B cell (primary cell): ENCODE data around the gene VLDLR. TPM values are rescaled to one million over a fixed set of nuclear protein-coding genes. Genes with fewer than 3 reads are reported as not detected.

Source experiments
- ATAC-seq: fragments of 200-7000 bp; cut with Tn5 transposase; one replicate; pipeline ENCODE4 v1.10.0; 2021; ENCODE audit warnings: low read depth, mild to moderate bottlenecking, moderate number of reproducible peaks, moderate library complexity
- CTCF ChIA-PET: fragments of 350-600 bp; sonication (Branson Sonifier 250); formaldehyde crosslinking; loops from one replicate; lab custom pipeline; 2021; ENCODE audit warnings: antibody characterized with exemption, inconsistent platforms; lab: Charles Lee
- POLR2A ChIA-PET: fragments of 350-600 bp; sonication (Branson Sonifier 250); formaldehyde crosslinking; loops from one replicate; lab custom pipeline; 2021; ENCODE audit warnings: antibody characterized with exemption; lab: Charles Lee
- DNase-seq: peaks from one replicate; pipeline ENCODE4 v3.0.0; 2013
- H2AFZ ChIP-seq: 2 replicates; pipeline ENCODE4 v1.6.1; 2012; ENCODE audit warnings: mild to moderate bottlenecking, low read depth, low read length; ENCODE audit not compliant: insufficient read depth, poor library complexity, severe bottlenecking
- H3K27ac ChIP-seq, 2 donors: 1 replicate in 1 of 2; 2 replicates in 1 of 2; pipeline ENCODE4 v1.5.1; 2012 to 2013; ENCODE audit warnings: low read length in 2 of 2, mild to moderate bottlenecking in 2 of 2, moderate library complexity in 1 of 2
- H3K27me3 ChIP-seq, 4 experiments: fragments of 200-600 bp in 1 of 4; sonication (generic) in 1 of 4; replicated peaks in 1 of 4; 1 replicate in 2 of 4; 2 replicates in 2 of 4; pipeline versions ENCODE4 v1.6.1 to v1.7.0; 2013 to 2016; ENCODE audit warnings: low read length in 3 of 4, mild to moderate bottlenecking in 2 of 4, mixed read lengths in 1 of 4, moderate library complexity in 1 of 4; ENCODE audit not compliant: insufficient read depth in 4 of 4, control insufficient read depth in 3 of 4; ENCODE audit errors: control extremely low read depth in 1 of 4
- H3K36me3 ChIP-seq, 2 experiments: replicated peaks in 1 of 2; 1 replicate in 1 of 2; 2 replicates in 1 of 2; pipeline versions ENCODE4 v1.6.1 to v1.7.1; 2013; ENCODE audit warnings: low read length in 1 of 2; ENCODE audit not compliant: insufficient read depth in 2 of 2, control insufficient read depth in 1 of 2; ENCODE audit errors: control extremely low read depth in 1 of 2, extremely low read depth in 1 of 2
- H3K4me1 ChIP-seq, 2 donors: fragments of 200-600 bp in 1 of 2; sonication (generic) in 1 of 2; 1 replicate in 1 of 2; 2 replicates in 1 of 2; pipeline versions ENCODE4 v1.5.1 to v1.6.1; 2013 to 2017; ENCODE audit warnings: low read length in 2 of 2; ENCODE audit not compliant: control insufficient read depth in 2 of 2, insufficient read depth in 2 of 2
- H3K4me2 ChIP-seq: replicated peaks from 2 replicates; pipeline ENCODE3; 2012; ENCODE audit warnings: mild to moderate bottlenecking, low read depth, low read length; ENCODE audit not compliant: poor library complexity, severe bottlenecking
- H3K4me3 ChIP-seq, 5 experiments: fragments of 200-600 bp in 1 of 5; sonication (generic) in 1 of 5; 1 replicate in 3 of 5; 2 replicates in 2 of 5; pipeline versions ENCODE4 v1.5.1 to v1.7.0; 2011 to 2016; ENCODE audit warnings: low read length in 4 of 5, mild to moderate bottlenecking in 4 of 5, low read depth in 2 of 5, control low read depth in 1 of 5, moderate library complexity in 1 of 5; ENCODE audit not compliant: insufficient read depth in 1 of 5; ENCODE audit errors: control extremely low read depth in 1 of 5, extremely low read depth in 1 of 5
- H3K79me2 ChIP-seq: fragments of 200-600 bp; sonication (generic); one replicate; pipeline ENCODE4 v1.6.0; 2016; ENCODE audit warnings: low read length; ENCODE audit not compliant: control insufficient read depth, insufficient read depth
- H3K9ac ChIP-seq: fragments of 200-600 bp; sonication (generic); 2 replicates; pipeline ENCODE4 v1.6.1; 2017; ENCODE audit warnings: mild to moderate bottlenecking, low read length, moderate library complexity
- H3K9me3 ChIP-seq, 3 donors: one replicate each; pipeline versions ENCODE4 v1.6.1 to v1.7.1; 2013; ENCODE audit warnings: low read length in 2 of 3; ENCODE audit not compliant: control insufficient read depth in 2 of 3, insufficient read depth in 1 of 3; ENCODE audit errors: control extremely low read depth in 1 of 3
- H4K20me1 ChIP-seq: 2 replicates; pipeline ENCODE4 v1.6.0; 2012; ENCODE audit warnings: mild to moderate bottlenecking, low read length; ENCODE audit not compliant: insufficient read depth, control insufficient read depth, poor library complexity, severe bottlenecking
- H3K27ac Mint-ChIP-seq: one replicate; pipeline ENCODE4 v1.8.0; 2021; ENCODE audit warnings: mixed read lengths
- H3K27me3 Mint-ChIP-seq: one replicate; pipeline ENCODE4 v1.8.0; 2021; ENCODE audit warnings: mixed read lengths
- H3K4me1 Mint-ChIP-seq: one replicate; pipeline ENCODE4 v1.8.0; 2021; ENCODE audit warnings: mixed read lengths
- H3K4me3 Mint-ChIP-seq: one replicate; pipeline ENCODE4 v1.8.0; 2021; ENCODE audit warnings: mixed read lengths
- H3K9me3 Mint-ChIP-seq: one replicate; pipeline ENCODE4 v1.8.0; 2022; ENCODE audit warnings: mixed read lengths; ENCODE audit not compliant: insufficient read depth
- CTCF ChIP-seq: fragments of 200-600 bp; IDR thresholded peaks from one replicate; pipeline ENCODE4 v1.8.0; 2022; ENCODE audit warnings: antibody characterized with exemption, mild to moderate bottlenecking
- EZH2 ChIP-seq: IDR thresholded peaks from 2 replicates; pipeline ENCODE4 v1.6.1; 2012; ENCODE audit warnings: borderline replicate concordance, low read depth, mild to moderate bottlenecking, moderate library complexity, low read length; ENCODE audit not compliant: insufficient read depth, poor library complexity, severe bottlenecking
- WGBS: methylation state at CpG from one replicate; pipeline ENCODE4 v1.1.5; 2013; ENCODE audit warnings: missing lambda C conversion rate; ENCODE audit not compliant: insufficient coverage; 5-methylcytosine and 5-hydroxymethylcytosine counted together
- intact Hi-C: fragments of 100-400 bp; cut with micrococcal nuclease; formaldehyde crosslinking; loops from one replicate; pipeline ENCODE4 v1.10.0; 2022
- polyA plus RNA-seq: library from polyadenylated mRNA; depleted of rRNA; stranded (reverse); fragments of >200 nt; gene quantifications from 2 replicates; pipeline ENCODE4 v1.2.3, GENCODE V29; 2012
- total RNA-seq, 2 donors: library from RNA; stranded (reverse); fragments of 120-200 nt in 1 of 2; gene quantifications; 1 replicate in 1 of 2; 2 replicates in 1 of 2; pipeline versions ENCODE4 v1.2.3 to v1.2.4, GENCODE V29; 2013 to 2022

The VLDLR gene
- total and polyA plus RNA-seq, 2 donors (not counting 1 experiment from before 2014, with no cell fraction given) = 0.03 TPM; not detected in 1

GRCh38 chr9:2603621-2604020 is 18.0 kb upstream of the VLDLR start:
- H4K20me1 ChIP-seq = no peaks in the 10 kb centered on the region
- H3K4me1 ChIP-seq = no peaks in the 10 kb centered on the region
- ATAC-seq = no peak
- intact Hi-C loops = no loop called here
- peaks cover 0 to 3% (median 0%) of the 10 kb centered on the region in 4 experiments for H3K27me3 ChIP-seq
- no peak overlapping the region for H2AFZ ChIP-seq
- no peak overlapping the region for H3K4me3 Mint-ChIP-seq
- H3K27ac ChIP-seq = no peak overlapping the region
- no CpG with 5 or more reads among the region's 2 CpGs for WGBS
- POLR2A ChIA-PET = no interaction called here
- H3K27ac Mint-ChIP-seq = no peak overlapping the region
- TF ChIP-seq CTCF (no peak), EZH2 (no peak)
- H3K79me2 ChIP-seq = no peaks in the 10 kb centered on the region
- H3K4me3 ChIP-seq = no peak overlapping the region
- H3K27me3 Mint-ChIP-seq = peaks cover 17% of the 10 kb centered on the region
- H3K9me3 Mint-ChIP-seq = no peaks in the 10 kb centered on the region
- H3K4me1 Mint-ChIP-seq = peaks cover 2% of the 10 kb centered on the region
- DNase-seq = no peak
- H3K4me2 ChIP-seq = no peak overlapping the region
- no peaks in the 10 kb centered on the region for H3K36me3 ChIP-seq
- no peaks in the 10 kb centered on the region for H3K9me3 ChIP-seq
- no peak overlapping the region for H3K9ac ChIP-seq
- CTCF ChIA-PET = no interaction called here

GRCh38 chr9:2605246-2605645 is 16.3 kb upstream of the VLDLR start:
- DNase-seq (no peak), ATAC-seq (no peak)
- Mint-ChIP-seq H3K4me3 (no peak overlapping the region), H3K27ac (no peak overlapping the region), H3K9me3 (no peaks in the 10 kb centered on the region), H3K27me3 (peaks cover 14% of the 10 kb centered on the region), H3K4me1 (peaks cover 2% of the 10 kb centered on the region)
- ChIA-PET POLR2A (no interaction called here), CTCF (no interaction called here)
- intact Hi-C loops = no loop called here
- H2AFZ ChIP-seq = no peak overlapping the region
- no peaks in the 10 kb centered on the region for H3K4me1 ChIP-seq
- no peak overlapping the region for H3K27ac ChIP-seq
- TF ChIP-seq CTCF (no peak), EZH2 (no peak)
- 100% methylated on average over 3 of the region's 3 CpGs for WGBS
- no peak overlapping the region for H3K9ac ChIP-seq
- H3K27me3 ChIP-seq = peaks cover 0 to 3% (median 0%) of the 10 kb centered on the region in 4 experiments
- H3K4me3 ChIP-seq = no peak overlapping the region
- H3K36me3 ChIP-seq = no peaks in the 10 kb centered on the region
- no peaks in the 10 kb centered on the region for H4K20me1 ChIP-seq
- no peaks in the 10 kb centered on the region for H3K79me2 ChIP-seq
- H3K9me3 ChIP-seq = no peaks in the 10 kb centered on the region
- no peak overlapping the region for H3K4me2 ChIP-seq
